Measurements from ENCODE around the gene FAM151B. TPM values are rescaled to one million over a fixed set of nuclear protein-coding genes. Genes with fewer than 3 reads are reported as not detected.

Gene FAM151B
- total and polyA plus RNA-seq, 2 of the 8 experiments (the other 6 are each of a cell fraction or from before 2014, with no cell fraction given) = 0.62 to 1.1 TPM

DNA sequence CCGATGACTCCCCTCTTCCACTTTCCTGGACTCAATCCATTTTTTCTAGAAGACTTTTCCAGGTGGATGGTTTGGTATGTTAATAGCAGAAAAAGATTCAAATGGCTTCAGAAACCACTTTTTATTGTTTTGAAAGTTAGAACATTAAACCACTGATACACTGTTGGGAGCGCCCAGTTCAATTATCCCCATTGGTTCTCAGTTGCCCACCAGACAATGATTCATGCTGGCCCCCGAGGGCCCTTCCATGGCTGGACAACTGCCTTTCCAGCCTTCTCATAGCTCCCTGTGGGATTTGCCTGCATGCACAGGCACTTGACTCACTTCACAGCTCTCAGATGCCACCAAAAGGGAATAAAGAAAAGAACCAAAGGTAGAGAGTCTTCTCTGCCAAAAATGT lies 103.5 kb downstream of the FAM151B start:
- H2BK15ac ChIP-seq (ENCODE audit: low read length) = no peak overlapping the region
- H3K18ac ChIP-seq (ENCODE audit: extremely low read depth, low read length) = no peak overlapping the region
- TF ChIP-seq SIRT6 (IDR thresholded peaks at IDR 0.05; ENCODE audit: low read length) = no peak
- TF ChIP-seq POU5F1 (IDR thresholded peaks at IDR 0.05; ENCODE audit: low read depth, low read length) = no peak
- TF ChIP-seq, protein P1, sequence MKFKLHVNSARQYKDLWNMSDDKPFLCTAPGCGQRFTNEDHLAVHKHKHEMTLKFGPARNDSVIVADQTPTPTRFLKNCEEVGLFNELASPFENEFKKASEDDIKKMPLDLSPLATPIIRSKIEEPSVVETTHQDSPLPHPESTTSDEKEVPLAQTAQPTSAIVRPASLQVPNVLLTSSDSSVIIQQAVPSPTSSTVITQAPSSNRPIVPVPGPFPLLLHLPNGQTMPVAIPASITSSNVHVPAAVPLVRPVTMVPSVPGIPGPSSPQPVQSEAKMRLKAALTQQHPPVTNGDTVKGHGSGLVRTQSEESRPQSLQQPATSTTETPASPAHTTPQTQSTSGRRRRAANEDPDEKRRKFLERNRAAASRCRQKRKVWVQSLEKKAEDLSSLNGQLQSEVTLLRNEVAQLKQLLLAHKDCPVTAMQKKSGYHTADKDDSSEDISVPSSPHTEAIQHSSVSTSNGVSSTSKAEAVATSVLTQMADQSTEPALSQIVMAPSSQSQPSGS (IDR thresholded peaks at IDR 0.05; ENCODE audit: low read length) = no peak
- TF ChIP-seq POLR2A (IDR thresholded peaks at IDR 0.05; ENCODE audit: control extremely low read depth in 1 of 2, low read depth in 2 of 2, low read length in 2 of 2) = no peak
- TF ChIP-seq CEBPB (IDR thresholded peaks at IDR 0.05; ENCODE audit: low read depth, low read length) = no peak
- no peak for TF ChIP-seq JUND (IDR thresholded peaks at IDR 0.05; ENCODE audit: low read length)
- H2BK12ac ChIP-seq (ENCODE audit: low read depth, low read length) = no peak overlapping the region
- H2AFZ ChIP-seq (ENCODE audit: low read length) = no peak overlapping the region
- H3K4me1 ChIP-seq (replicated peaks in 1 of 4; ENCODE audit: control insufficient read depth in 3 of 4, insufficient read depth in 4 of 4, low read length in 3 of 4) = no peaks in the 10 kb centered on the region; a peak in 1 of 7 replicates
- H3K14ac ChIP-seq (ENCODE audit: insufficient read length) = no peak overlapping the region
- H4K20me1 ChIP-seq (replicated peaks in 1 of 2; ENCODE audit: control insufficient read depth in 1 of 2, insufficient read depth in 2 of 2, low read length in 2 of 2) = no peaks in the 10 kb centered on the region
- H3K79me1 ChIP-seq (ENCODE audit: low read depth, low read length) = no peaks in the 10 kb centered on the region
- no peak overlapping the region for H3K56ac ChIP-seq (replicated peaks; ENCODE audit: insufficient read length, low read depth, low read length)
- H3K4me3 ChIP-seq (ENCODE audit: extremely low read depth in 1 of 4, insufficient read depth in 2 of 4, low read depth in 3 of 4, low read length in 4 of 4) = no peak overlapping the region
- H2BK5ac ChIP-seq (ENCODE audit: low read depth, low read length) = no peak overlapping the region
- DNase-seq (ENCODE audit: low read depth in 1 of 2, low spot score in 2 of 2) (no peak), FAIRE-seq (no peak)
- 89% methylated on average over 3 of the region's 3 CpGs; no CpG with 5 or more reads in 1 of the 2 experiments for WGBS, 2 experiments (ENCODE audit: extremely low coverage in 1 of 2, insufficient coverage in 1 of 2, insufficient read length in 1 of 2, insufficient replicate concordance in 2 of 2, low coverage in 1 of 2, low lambda C conversion rate in 2 of 2, missing lambda C conversion rate in 1 of 2)
- H3K4ac ChIP-seq (replicated peaks; ENCODE audit: insufficient read length, low read depth, low read length) = no peak overlapping the region
- no peak overlapping the region for H4K8ac ChIP-seq (ENCODE audit: extremely low read depth, insufficient read depth, low read length)
- no peak overlapping the region for H3K4me2 ChIP-seq (ENCODE audit: insufficient read depth in 1 of 2, low read depth in 2 of 2, low read length in 2 of 2)
- no peak overlapping the region for H3K23ac ChIP-seq (ENCODE audit: insufficient read length)
- H2BK120ac ChIP-seq (replicated peaks; ENCODE audit: low read depth, low read length) = no peak overlapping the region
- H3K27me3 ChIP-seq (replicated peaks in 1 of 4; ENCODE audit: control insufficient read depth in 3 of 4, extremely low read depth in 1 of 4, insufficient read depth in 3 of 4, low read length in 3 of 4) = no peaks in the 10 kb centered on the region
- CTCF ChIA-PET (ENCODE audit: partially characterized antibody) = no interaction called here
- H3K9ac ChIP-seq (replicated peaks in 1 of 4; ENCODE audit: extremely low read depth in 1 of 4, low read depth in 3 of 4, low read length in 3 of 4) = no peak overlapping the region
- POLR2A ChIA-PET (ENCODE audit: partially characterized antibody) = no interaction called here
- H3K36me3 ChIP-seq (ENCODE audit: control insufficient read depth in 2 of 4, insufficient read depth in 4 of 4, low read length in 3 of 4) = no peaks in the 10 kb centered on the region
- no peak overlapping the region for H4K5ac ChIP-seq (ENCODE audit: insufficient read length, low read depth, low read length)
- H4K91ac ChIP-seq (replicated peaks; ENCODE audit: insufficient read length, low read length) = no peak overlapping the region
- H2AK5ac ChIP-seq (ENCODE audit: low read depth, low read length) = no peak overlapping the region
- H3K79me2 ChIP-seq (ENCODE audit: control insufficient read depth in 1 of 2, insufficient read depth in 2 of 2, low read length in 2 of 2) = no peaks in the 10 kb centered on the region
- no peaks in the 10 kb centered on the region for H3K23me2 ChIP-seq (ENCODE audit: low read depth, low read length)
- no peaks in the 10 kb centered on the region for H3K9me3 ChIP-seq (ENCODE audit: insufficient read depth in 2 of 2, low read depth in 1 of 2, low read length in 1 of 2)
- H2BK20ac ChIP-seq (ENCODE audit: low read length) = no peak overlapping the region
- H3K27ac ChIP-seq (ENCODE audit: low read depth, low read length) = no peak overlapping the region
